ENCODE data around the gene CACNA2D3. TPM values are rescaled to one million over a fixed set of nuclear protein-coding genes. Genes with fewer than 3 reads are reported as not detected.

The CACNA2D3 gene
- total and polyA plus RNA-seq, 12 donors, result 0.51 to 43.5 (median 19.3) TPM

DNA sequence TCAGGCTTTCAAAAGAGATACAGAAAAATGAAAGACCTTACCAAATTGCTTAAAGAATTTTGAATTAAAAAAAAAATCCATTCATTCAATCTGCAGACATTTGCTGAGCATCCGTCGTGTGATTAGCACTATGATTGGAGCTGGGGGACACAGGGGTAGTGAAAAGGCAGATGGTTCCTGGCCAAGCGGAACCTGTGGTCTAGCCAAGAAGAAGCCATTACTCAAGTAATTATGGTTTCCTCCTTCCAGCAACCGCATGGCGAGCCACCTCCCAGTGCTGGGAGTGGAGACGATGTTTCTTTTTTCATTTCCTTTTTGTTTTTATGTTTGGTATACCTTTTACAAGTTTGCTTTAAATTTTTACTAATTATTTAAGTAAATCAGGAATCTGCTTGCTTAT is 140.2 kb downstream of the CACNA2D3 start:
- Histone ChIP-seq H3K27me3 (no peaks in the 10 kb centered on the region), H3K4me3 (no peak overlapping the region), H3K27ac (no peak overlapping the region), H3K4me1 (peaks cover 0 to 13% (median 0%) of the 10 kb centered on the region in 9 donors), H3K36me3 (no peaks in the 10 kb centered on the region), H3K9me3 (peaks cover 0 to 4% (median 0%) of the 10 kb centered on the region in 11 donors)
- TF ChIP-seq, protein P1, sequence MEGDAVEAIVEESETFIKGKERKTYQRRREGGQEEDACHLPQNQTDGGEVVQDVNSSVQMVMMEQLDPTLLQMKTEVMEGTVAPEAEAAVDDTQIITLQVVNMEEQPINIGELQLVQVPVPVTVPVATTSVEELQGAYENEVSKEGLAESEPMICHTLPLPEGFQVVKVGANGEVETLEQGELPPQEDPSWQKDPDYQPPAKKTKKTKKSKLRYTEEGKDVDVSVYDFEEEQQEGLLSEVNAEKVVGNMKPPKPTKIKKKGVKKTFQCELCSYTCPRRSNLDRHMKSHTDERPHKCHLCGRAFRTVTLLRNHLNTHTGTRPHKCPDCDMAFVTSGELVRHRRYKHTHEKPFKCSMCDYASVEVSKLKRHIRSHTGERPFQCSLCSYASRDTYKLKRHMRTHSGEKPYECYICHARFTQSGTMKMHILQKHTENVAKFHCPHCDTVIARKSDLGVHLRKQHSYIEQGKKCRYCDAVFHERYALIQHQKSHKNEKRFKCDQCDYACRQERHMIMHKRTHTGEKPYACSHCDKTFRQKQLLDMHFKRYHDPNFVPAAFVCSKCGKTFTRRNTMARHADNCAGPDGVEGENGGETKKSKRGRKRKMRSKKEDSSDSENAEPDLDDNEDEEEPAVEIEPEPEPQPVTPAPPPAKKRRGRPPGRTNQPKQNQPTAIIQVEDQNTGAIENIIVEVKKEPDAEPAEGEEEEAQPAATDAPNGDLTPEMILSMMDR (IDR thresholded peaks at IDR 0.05), result no peak
- intact Hi-C loops (cut with DNase I), result no loop called here
- 83 to 85% methylated on average over 6 of the region's 6 CpGs for WGBS, 2 donors
- no peak for ATAC-seq
- DNase-seq, result no peak

DNA sequence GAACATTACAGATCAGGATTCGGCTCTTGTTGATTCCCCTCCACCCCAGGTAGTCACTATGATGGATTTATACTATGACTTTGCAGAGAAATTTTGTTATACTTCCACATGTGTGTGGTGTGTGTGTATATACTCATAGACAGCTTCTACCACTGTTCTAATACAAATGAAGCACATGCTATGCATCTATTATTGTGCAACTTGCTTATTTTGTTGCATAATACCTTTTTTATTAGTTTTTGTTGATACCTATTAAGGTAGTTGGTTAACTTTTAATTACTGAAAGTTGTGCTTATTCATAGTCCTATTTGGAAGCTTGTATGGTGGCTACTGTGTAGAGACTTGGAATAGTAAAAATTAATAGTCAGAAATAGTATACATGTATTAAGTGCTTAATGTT is 140.6 kb downstream of the CACNA2D3 start:
- H3K27ac ChIP-seq, result no peak overlapping the region
- DNase-seq (no peak), ATAC-seq (no peak)
- H3K36me3 ChIP-seq, result no peaks in the 10 kb centered on the region
- H3K4me1 ChIP-seq, result peaks cover 0 to 13% (median 0%) of the 10 kb centered on the region in 9 donors
- H3K4me3 ChIP-seq, result no peak overlapping the region
- TF ChIP-seq, protein P1 (IDR thresholded peaks at IDR 0.05), result no peak
- intact Hi-C loops (cut with DNase I), result no loop called here
- WGBS, 2 donors, result 58 to 69% methylated on average over 1 of the region's 1 CpG
- peaks cover 0 to 4% (median 0%) of the 10 kb centered on the region in 11 donors for H3K9me3 ChIP-seq
- no peaks in the 10 kb centered on the region for H3K27me3 ChIP-seq

DNA sequence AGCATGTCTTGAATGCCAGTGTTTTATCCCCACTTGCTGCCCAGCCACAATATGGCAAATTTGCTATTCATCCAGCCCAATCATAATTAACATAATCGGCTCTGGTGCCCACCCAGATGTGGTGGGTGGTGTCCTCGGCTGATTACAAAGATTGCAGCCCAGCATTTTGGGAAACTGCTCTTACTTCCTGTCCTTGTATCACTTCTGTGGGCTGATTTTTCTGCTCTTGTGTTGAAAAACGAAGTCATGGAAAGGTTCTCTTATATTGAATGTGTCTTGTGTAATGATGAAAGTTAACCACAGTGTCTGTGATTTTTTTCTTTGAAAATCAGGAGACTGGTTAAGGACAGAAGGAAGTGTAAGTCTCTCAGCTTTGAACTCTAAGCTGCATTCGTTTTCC is 141.7 kb downstream of the CACNA2D3 start:
- H3K27ac ChIP-seq, result no peak overlapping the region
- no peaks in the 10 kb centered on the region for H3K27me3 ChIP-seq
- no peak for DNase-seq
- WGBS, 2 donors, result 49 to 55% methylated on average over 4 of the region's 4 CpGs
- H3K4me1 ChIP-seq, result peaks cover 0 to 13% (median 0%) of the 10 kb centered on the region in 9 donors
- TF ChIP-seq, protein P1 (IDR thresholded peaks at IDR 0.05), result no peak
- intact Hi-C loops (cut with DNase I), result no loop called here
- peaks cover 0 to 4% (median 0%) of the 10 kb centered on the region in 11 donors for H3K9me3 ChIP-seq
- H3K4me3 ChIP-seq, result no peak overlapping the region
- no peaks in the 10 kb centered on the region for H3K36me3 ChIP-seq
- ATAC-seq, result no peak

DNA sequence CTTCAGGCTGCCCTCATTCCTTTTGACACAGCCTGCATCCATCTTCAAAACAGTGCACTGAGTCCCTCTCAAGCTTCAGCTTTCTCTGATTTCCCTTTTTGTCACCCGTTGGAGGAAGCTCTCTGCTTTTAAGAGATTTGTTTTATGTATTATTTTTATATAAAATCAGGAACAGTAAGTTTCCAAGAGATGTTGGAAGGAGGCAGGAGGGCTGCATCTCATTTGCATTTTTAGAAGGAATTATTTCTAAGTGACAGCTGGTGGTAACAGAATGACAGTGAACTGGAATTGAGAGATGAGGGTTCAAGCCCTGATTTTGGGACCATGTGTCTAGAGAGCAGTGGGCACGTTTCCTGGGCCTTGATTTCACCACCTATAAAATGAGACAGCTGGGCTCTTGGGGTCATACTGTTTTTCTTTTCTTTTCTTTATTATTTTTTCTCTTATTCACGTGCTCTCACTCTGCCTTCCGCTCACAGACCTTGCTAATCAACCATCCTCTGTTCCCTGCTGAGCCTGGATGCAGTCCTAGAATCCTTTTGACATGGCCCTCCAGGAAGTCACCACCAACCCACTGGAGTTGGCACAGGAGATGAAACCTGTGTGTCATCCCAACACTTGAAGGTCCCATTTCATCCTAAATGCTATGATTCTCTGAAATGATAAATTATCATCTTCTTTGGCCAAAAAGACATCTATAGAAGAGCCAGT is 148.6 kb downstream of the CACNA2D3 start:
- intact Hi-C loops (cut with DNase I), result loop anchor here in 1 of 10 donors (5.0 kb wide), 1 partner anchor 334 kb away; no protein-coding TSS in a partner anchor
- Histone ChIP-seq H3K27ac (no peak overlapping the region), H3K36me3 (no peaks in the 10 kb centered on the region), H3K27me3 (no peaks in the 10 kb centered on the region), H3K4me3 (no peak overlapping the region), H3K9me3 (no peaks in the 10 kb centered on the region), H3K4me1 (no peaks in the 10 kb centered on the region)
- ATAC-seq, result no peak
- 30 to 35% methylated on average over 4 of the region's 4 CpGs for WGBS, 2 donors
- no peak for DNase-seq
- TF ChIP-seq, protein P1 (IDR thresholded peaks at IDR 0.05), result no peak
